ENCODE results near the gene C1orf94. TPM values are rescaled to one million over a fixed set of nuclear protein-coding genes. Genes with fewer than 3 reads are reported as not detected.

C1orf94 gene
- total and polyA plus RNA-seq, 4 donors: not detected

DNA sequence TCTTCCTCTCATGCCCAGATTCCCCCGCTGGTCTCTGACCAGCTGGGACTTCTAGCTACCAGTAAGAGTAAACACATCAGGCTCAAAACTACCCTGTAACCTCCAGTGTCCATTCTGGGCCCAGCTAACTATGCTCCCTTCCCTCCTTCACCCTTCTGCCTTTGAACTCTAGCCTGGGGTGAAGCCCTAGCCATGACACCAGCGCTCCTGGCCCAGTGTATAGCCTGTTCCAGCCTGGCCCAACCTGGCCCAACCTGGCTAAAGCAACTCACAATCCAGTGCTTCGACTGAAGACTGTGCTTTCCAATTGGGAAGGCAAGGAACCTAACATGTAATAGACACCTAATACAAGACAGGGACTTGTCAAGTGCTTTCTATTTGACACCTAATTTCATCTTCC lies 39.3 kb upstream of the C1orf94 start:
- no peak overlapping the region for H3K27ac ChIP-seq (ENCODE audit: low read depth in 1 of 2, low read length in 1 of 2)
- no peaks in the 10 kb centered on the region for H3K36me3 ChIP-seq (ENCODE audit: control insufficient read depth in 4 of 4, insufficient read depth in 4 of 4, low read length in 4 of 4)
- ATAC-seq (ENCODE audit: insufficient read depth, low FRiP score) (no peak), DNase-seq (no peak)
- no peak overlapping the region for H3K9ac ChIP-seq (ENCODE audit: insufficient read depth in 1 of 2, low read length in 2 of 2)
- H3K4me3 ChIP-seq: no peak overlapping the region
- H3K27me3 ChIP-seq (ENCODE audit: control insufficient read depth in 3 of 3, insufficient read depth in 3 of 3, low read length in 2 of 3): no peaks in the 10 kb centered on the region
- 74 to 87% methylated on average over 3 of the region's 3 CpGs for WGBS, 2 donors
- H3K9me3 ChIP-seq (ENCODE audit: control insufficient read depth in 4 of 4, insufficient read depth in 3 of 4, low read length in 3 of 4): peaks cover 0 to 2% (median under 1%) of the 10 kb centered on the region in 4 donors
- H3K4me1 ChIP-seq (ENCODE audit: control insufficient read depth in 5 of 5, insufficient read depth in 5 of 5, low read length in 5 of 5): no peaks in the 10 kb centered on the region
- TF ChIP-seq, protein P1, sequence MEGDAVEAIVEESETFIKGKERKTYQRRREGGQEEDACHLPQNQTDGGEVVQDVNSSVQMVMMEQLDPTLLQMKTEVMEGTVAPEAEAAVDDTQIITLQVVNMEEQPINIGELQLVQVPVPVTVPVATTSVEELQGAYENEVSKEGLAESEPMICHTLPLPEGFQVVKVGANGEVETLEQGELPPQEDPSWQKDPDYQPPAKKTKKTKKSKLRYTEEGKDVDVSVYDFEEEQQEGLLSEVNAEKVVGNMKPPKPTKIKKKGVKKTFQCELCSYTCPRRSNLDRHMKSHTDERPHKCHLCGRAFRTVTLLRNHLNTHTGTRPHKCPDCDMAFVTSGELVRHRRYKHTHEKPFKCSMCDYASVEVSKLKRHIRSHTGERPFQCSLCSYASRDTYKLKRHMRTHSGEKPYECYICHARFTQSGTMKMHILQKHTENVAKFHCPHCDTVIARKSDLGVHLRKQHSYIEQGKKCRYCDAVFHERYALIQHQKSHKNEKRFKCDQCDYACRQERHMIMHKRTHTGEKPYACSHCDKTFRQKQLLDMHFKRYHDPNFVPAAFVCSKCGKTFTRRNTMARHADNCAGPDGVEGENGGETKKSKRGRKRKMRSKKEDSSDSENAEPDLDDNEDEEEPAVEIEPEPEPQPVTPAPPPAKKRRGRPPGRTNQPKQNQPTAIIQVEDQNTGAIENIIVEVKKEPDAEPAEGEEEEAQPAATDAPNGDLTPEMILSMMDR (IDR thresholded peaks at IDR 0.05; ENCODE audit: control extremely low read depth, extremely low read depth): no peak

DNA sequence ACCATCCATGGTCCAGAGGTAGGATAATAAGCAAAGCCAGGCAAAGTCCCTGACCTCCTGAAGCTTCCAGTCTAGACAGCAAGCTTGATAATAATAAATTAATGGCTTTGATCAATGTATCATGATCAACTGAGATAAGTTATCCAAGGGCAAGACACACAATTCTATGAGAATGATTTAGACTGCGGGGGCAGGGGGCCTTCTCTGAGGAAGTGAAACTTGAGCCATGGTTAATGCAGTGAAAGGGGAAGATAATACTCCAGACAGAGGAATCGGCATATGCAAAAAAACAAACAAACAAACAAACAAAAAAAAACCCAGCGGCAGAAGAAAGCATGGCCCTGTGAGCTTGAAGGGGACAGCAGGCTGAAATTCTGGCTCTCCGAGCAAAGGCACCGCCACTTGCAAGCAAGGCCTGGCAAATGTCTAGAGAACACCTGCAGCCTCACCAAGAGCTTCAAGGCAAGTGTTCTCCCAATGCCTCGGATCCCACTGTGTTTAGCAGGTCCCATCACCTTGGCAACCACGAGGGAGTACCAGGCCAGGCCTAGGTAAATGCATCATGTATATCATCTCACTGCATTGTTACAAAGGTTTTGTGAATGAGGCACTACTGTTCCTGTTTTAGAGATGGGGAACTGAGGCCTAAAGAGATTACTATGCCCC lies 36.6 kb upstream of the C1orf94 start:
- no peak overlapping the region for H3K4me3 ChIP-seq
- no peak for ATAC-seq (ENCODE audit: insufficient read depth, low FRiP score)
- H3K4me1 ChIP-seq (ENCODE audit: control insufficient read depth in 5 of 5, insufficient read depth in 5 of 5, low read length in 5 of 5): no peaks in the 10 kb centered on the region
- whole genome bisulfite sequencing, 2 donors: 52 to 55% methylated on average over 7 of the region's 7 CpGs
- peaks cover 0 to 2% (median under 1%) of the 10 kb centered on the region in 4 donors for H3K9me3 ChIP-seq (ENCODE audit: control insufficient read depth in 4 of 4, insufficient read depth in 3 of 4, low read length in 3 of 4)
- H3K9ac ChIP-seq (ENCODE audit: insufficient read depth in 1 of 2, low read length in 2 of 2): no peak overlapping the region
- no peak for DNase-seq
- H3K27me3 ChIP-seq (ENCODE audit: control insufficient read depth in 3 of 3, insufficient read depth in 3 of 3, low read length in 2 of 3): peaks cover 0 to 2% (median 0%) of the 10 kb centered on the region in 3 donors
- TF ChIP-seq, protein P1 (IDR thresholded peaks at IDR 0.05; ENCODE audit: control extremely low read depth, extremely low read depth): no peak
- no peaks in the 10 kb centered on the region for H3K36me3 ChIP-seq (ENCODE audit: control insufficient read depth in 4 of 4, insufficient read depth in 4 of 4, low read length in 4 of 4)
- H3K27ac ChIP-seq (ENCODE audit: low read depth in 1 of 2, low read length in 1 of 2): no peak overlapping the region

DNA sequence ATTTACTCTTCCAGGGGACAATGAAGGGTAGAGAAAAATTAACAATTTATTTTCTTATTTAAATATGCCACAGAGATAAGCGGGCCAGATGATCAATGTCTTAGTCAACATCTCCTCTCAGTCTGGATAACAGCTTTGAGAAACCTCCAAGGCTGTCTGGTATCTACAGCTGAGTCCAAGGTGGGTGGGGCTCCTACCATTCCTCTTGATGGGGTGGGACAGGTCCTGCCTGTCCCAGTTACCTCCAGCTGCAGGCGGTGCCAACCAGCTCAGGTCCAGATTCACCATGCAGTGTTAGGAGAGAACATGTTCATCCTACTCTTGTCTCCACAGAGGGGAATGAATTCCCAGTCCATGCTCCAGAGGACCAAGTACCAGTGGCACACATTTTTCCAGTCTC lies 32.7 kb upstream of the C1orf94 start:
- TF ChIP-seq, protein P1 (IDR thresholded peaks at IDR 0.05; ENCODE audit: control extremely low read depth, extremely low read depth): no peak
- Histone ChIP-seq H3K27me3 (ENCODE audit: control insufficient read depth in 3 of 3, insufficient read depth in 3 of 3, low read length in 2 of 3) (peaks cover 0 to 2% (median 0%) of the 10 kb centered on the region in 3 donors), H3K4me1 (ENCODE audit: control insufficient read depth in 5 of 5, insufficient read depth in 5 of 5, low read length in 5 of 5) (no peaks in the 10 kb centered on the region), H3K4me3 (no peak overlapping the region), H3K9ac (ENCODE audit: insufficient read depth in 1 of 2, low read length in 2 of 2) (no peak overlapping the region), H3K36me3 (ENCODE audit: control insufficient read depth in 4 of 4, insufficient read depth in 4 of 4, low read length in 4 of 4) (no peaks in the 10 kb centered on the region), H3K27ac (ENCODE audit: low read depth in 1 of 2, low read length in 1 of 2) (no peak overlapping the region), H3K9me3 (ENCODE audit: control insufficient read depth in 4 of 4, insufficient read depth in 3 of 4, low read length in 3 of 4) (peaks cover 0 to 4% (median 1%) of the 10 kb centered on the region in 4 donors)
- DNase-seq: no peak
- 87 to 92% methylated on average over 2 of the region's 2 CpGs for WGBS, 2 donors
- ATAC-seq (ENCODE audit: insufficient read depth, low FRiP score): no peak

All from lung (tissue), 12 donors.